ENCODE data around the gene KISS1. TPM values are rescaled to one million over a fixed set of nuclear protein-coding genes. Genes with fewer than 3 reads are reported as not detected.

KISS1 gene
- polyA plus RNA-seq, 12 donors: 0.53 to 4.0 (median 0.83) TPM; not detected in 2

DNA sequence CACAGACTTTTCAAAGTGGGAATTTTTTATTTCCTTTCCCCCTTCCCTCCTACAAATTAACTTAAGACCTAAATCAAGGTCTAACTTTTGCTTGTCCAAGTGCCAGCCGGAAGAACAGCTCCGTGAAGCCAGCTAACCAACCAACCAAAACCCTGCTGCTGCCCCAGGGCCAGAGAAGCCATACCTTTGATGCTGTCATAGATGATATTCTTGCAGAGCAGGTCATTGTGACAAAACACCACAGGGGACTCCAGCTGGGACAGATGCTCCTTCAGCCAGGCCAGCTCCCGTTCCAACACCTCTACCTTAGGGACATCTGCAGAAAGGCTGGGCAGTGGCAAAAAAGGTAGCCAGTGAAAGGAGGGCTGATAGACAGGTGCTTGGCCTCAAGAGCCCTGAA, 55.2 kb downstream of the KISS1 start:
- no peak for DNase-seq

Other genes with a start within 250 kb of the KISS1 start
- gene SOX13, start 123.4 kb downstream of the KISS1 start, polyA plus RNA-seq (ENCODE audit: insufficient read length in 12 of 12): 10 to 100 TPM in 11 of 12 donors, not detected in 1; 14.6 to 31.9 (median 19.4) TPM
- gene ETNK2, start 44.4 kb downstream of the KISS1 start, polyA plus RNA-seq (ENCODE audit: insufficient read length in 12 of 12): 10 to 100 TPM in 2 of 12 donors, 1 to 10 TPM in 9, not detected in 1; 1.7 to 10.3 (median 3.1) TPM
- under 1 TPM in 5 of 12 donors, not detected in 7; 0.11 to 0.32 (median 0.20) TPM for gene REN, start 30.2 kb downstream of the KISS1 start, polyA plus RNA-seq (ENCODE audit: insufficient read length in 12 of 12)
- gene GOLT1A, start 17.5 kb upstream of the KISS1 start, polyA plus RNA-seq (ENCODE audit: insufficient read length in 12 of 12): 10 to 100 TPM in 1 of 12 donors, under 1 TPM in 3, not detected in 8; 0.36 to 14.0 (median 0.44) TPM
- gene PLEKHA6, start 163.4 kb upstream of the KISS1 start, polyA plus RNA-seq (ENCODE audit: insufficient read length in 12 of 12): 10 to 100 TPM in 2 of 12 donors, 1 to 10 TPM in 9, not detected in 1; 2.2 to 18.5 (median 4.3) TPM
- 10 to 100 TPM; 25.8 to 79.9 (median 29.4) TPM for gene PPP1R15B, start 215.3 kb upstream of the KISS1 start, polyA plus RNA-seq (ENCODE audit: insufficient read length in 12 of 12)